Astrocyte of the spinal cord (primary cell): ENCODE data around the gene ZBTB16.

Experiments
- DNase-seq: peaks from one replicate; pipeline ENCODE4 v3.0.0; 2011; ENCODE audit warnings: low read depth, low spot score
- H3K4me3 ChIP-seq: 2 replicates; pipeline ENCODE4 v1.5.1; 2011; ENCODE audit warnings: low read depth, mild to moderate bottlenecking, low read length, moderate library complexity
- CTCF ChIP-seq: IDR thresholded peaks from 2 replicates; pipeline ENCODE4 v1.5.1; 2012; ENCODE audit warnings: low read depth, mild to moderate bottlenecking, low read length, inconsistent platforms
- in situ Hi-C: cut with HindIII; loops from 2 replicates; pipeline ENCODE4 v1.10.0; 2017; ENCODE audit warnings: low sequenced_read_pairs

The ZBTB16 gene

DNA sequence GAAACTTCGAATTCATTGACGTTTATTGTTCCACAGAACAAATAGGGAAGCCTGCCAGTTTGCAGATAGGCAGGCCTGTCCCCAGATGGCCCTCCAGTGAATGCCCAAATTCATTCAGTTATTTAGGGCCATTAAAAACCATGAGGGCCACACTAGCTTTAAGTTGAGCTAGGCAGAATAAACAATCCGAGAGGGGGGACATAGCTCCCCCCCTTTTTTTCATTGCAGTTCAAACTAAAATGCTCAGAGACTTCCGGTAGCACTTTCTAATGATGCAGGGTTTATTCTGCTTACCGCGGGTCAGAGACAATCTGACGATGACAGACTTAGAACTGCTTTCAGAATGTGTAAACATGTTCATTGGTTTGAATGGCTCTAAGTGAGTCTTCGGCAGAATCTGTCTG lies 72.0 kb downstream of the ZBTB16 start:
- DNase-seq = no peak
- H3K4me3 ChIP-seq = no peak overlapping the region
- in situ Hi-C loops = no loop called here
- no peak for TF ChIP-seq CTCF

GRCh38 chr11:114132417-114132816 lies 72.9 kb downstream of the ZBTB16 start:
- in situ Hi-C loops = no loop called here
- no peak overlapping the region for H3K4me3 ChIP-seq
- TF ChIP-seq CTCF = no peak
- no peak for DNase-seq

DNA sequence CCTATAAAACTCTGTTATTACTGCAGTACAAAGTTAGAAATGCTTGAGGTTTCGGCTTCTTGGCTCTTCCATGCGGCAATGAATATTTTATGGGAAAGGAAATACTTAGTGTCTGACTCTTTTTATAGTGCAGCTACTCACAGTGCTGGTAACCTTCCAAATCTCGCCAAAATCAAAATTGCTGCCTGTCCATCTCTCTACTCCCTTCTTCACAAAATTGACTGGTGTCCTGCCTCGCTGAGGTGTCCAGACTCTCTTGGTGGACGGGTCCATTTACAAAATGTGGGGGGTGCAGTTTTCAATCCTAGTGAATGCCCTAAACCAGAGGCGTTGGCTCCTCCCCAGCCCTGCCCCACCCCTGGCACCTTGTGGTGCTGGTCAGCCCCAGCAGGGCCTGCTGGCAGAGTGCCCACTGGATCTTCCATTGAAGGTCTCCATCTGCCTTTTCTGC lies 73.5 kb downstream of the ZBTB16 start:
- no peak overlapping the region for H3K4me3 ChIP-seq
- in situ Hi-C loops = no loop called here
- TF ChIP-seq CTCF = no peak
- DNase-seq = peak; percentile 85

DNA sequence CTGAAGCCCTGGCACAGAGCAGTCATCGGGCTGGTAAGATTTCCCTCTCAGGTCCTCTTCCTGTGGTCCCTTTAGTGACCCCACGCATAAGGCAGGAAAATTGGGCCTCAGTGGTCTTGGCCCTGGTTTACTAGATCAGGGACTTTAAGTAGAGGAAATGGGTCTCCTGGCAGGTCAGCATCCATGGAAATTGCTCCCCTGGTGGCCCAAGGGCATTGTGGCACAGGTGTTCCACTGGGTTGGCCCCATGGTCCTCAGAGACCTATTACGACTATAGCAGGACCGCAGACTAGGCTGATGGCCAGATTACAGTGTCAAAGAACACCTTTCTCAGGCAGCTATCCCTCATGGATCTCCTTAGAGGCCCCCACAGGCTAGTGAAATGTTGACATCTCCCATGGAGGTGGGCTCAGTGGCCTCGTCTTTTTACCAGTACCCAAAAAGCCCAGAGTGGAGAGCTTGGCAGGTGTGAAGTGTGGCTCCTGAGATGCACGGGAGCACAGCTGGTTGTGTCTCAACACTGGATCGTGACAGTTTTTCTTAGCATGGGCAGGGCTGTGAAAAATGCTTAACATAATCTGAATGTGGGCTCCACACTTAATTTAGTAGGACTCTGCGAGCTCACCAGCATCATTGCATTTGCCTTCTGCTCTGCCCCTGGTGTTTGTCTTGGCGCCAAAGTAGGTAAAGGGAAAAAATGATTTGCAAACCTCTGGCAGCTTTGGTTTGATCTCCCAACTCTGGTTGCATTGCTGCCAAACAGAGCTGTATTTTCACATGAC lies 74.2 kb downstream of the ZBTB16 start:
- no peak for TF ChIP-seq CTCF
- H3K4me3 ChIP-seq = no peak overlapping the region
- DNase-seq = peak; percentile 70
- in situ Hi-C loops = no loop called here

DNA sequence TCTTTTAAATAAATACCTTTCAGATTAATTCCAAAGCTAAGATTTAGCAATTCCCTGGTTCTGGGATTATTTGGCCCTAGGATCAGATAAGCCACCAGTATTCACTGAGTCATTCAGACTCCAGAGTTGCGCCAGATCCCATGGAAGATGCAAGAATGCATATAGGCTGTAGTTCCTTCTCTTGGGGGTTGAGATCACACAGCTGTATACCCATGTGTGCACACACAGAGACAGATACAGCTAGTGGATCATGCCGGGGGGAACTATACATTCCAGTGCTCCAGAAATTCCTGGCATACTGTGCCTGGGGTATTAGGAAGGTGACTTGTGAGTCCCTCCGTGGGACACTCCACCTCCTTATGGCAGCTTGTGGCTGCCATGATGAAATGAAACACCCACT lies 75.4 kb downstream of the ZBTB16 start:
- in situ Hi-C loops = no loop called here
- DNase-seq = peak; percentile 76
- H3K4me3 ChIP-seq = no peak overlapping the region
- TF ChIP-seq CTCF = no peak

GRCh38 chr11:114135737-114136151 lies 76.2 kb downstream of the ZBTB16 start:
- no peak for TF ChIP-seq CTCF
- DNase-seq = peak; percentile 78
- in situ Hi-C loops = no loop called here
- H3K4me3 ChIP-seq = no peak overlapping the region
